Stimulated activated CD4-positive, alpha-beta T cell treated with anti-CD3 and anti-CD28 coated beads, Interleukin-4, amount 100 ng/mL, for 4 hours (primary cell): ENCODE results near the gene RAPGEF1.
"Not testable (repeated sequence)": the region's sequence is repeated elsewhere in the genome, so short reads cannot be mapped to it uniquely, and the experiment has no call there.

Experiments
- DNase-seq, 2 experiments: peaks; one replicate each; pipeline ENCODE4 v3.0.0-alpha.2; 2020

Gene RAPGEF1

GRCh38 chr9:131554087-131554842 lies 185.6 kb downstream of the RAPGEF1 start:
- no peak for DNase-seq

GRCh38 chr9:131552030-131552429 lies 187.8 kb downstream of the RAPGEF1 start:
- DNase-seq: no peak

- not testable (repeated sequence) for DNase-seq
Measured at GRCh38 chr9:131550465-131550864, 189.4 kb downstream of the RAPGEF1 start.

- DNase-seq: not testable (repeated sequence)
Measured at GRCh38 chr9:131549186-131549585, 190.7 kb downstream of the RAPGEF1 start.

GRCh38 chr9:131546336-131547084 lies 193.4 kb downstream of the RAPGEF1 start:
- no peak for DNase-seq

GRCh38 chr9:131545786-131546335 lies 194.0 kb downstream of the RAPGEF1 start:
- no peak for DNase-seq

- no peak for DNase-seq
Measured at GRCh38 chr9:131545003-131545785, 194.7 kb downstream of the RAPGEF1 start, which contains the start of gene PRRT1B. TSS of gene PRRT1B (plus strand) at chr9:131545523. CDS start at chr9:131545616, 93 bp downstream.

- DNase-seq: no peak
Measured at GRCh38 chr9:131543141-131543540, 196.7 kb downstream of the RAPGEF1 start.

GRCh38 chr9:131539223-131539923 lies 200.5 kb downstream of the RAPGEF1 start:
- no peak for DNase-seq

- no peak for DNase-seq
Measured at GRCh38 chr9:131537946-131538345, 201.9 kb downstream of the RAPGEF1 start.

- DNase-seq: no peak
Measured at GRCh38 chr9:131534721-131535237, 205.1 kb downstream of the RAPGEF1 start.

- DNase-seq: peak; percentile 68 to 73
Measured at GRCh38 chr9:131530920-131531832, 208.7 kb downstream of the RAPGEF1 start, which contains the start of gene UCK1. TSS of gene UCK1 (minus strand) at chr9:131531263. CDS start at chr9:131531174, 89 bp downstream.

GRCh38 chr9:131530546-131530919 lies 209.3 kb downstream of the RAPGEF1 start:
- no peak for DNase-seq

- DNase-seq: no peak
Measured at GRCh38 chr9:131529597-131530545, 210.0 kb downstream of the RAPGEF1 start.

- no peak for DNase-seq
Measured at GRCh38 chr9:131528886-131529505, 210.9 kb downstream of the RAPGEF1 start.

- no peak for DNase-seq
Measured at GRCh38 chr9:131528186-131528585, 211.7 kb downstream of the RAPGEF1 start.
